Epithelial cell of esophagus (primary cell): ENCODE results near the gene MELTF.
A peak's percentile ranks its signal among the peaks of the same experiment; 100 is the strongest.

Experiments used
- DNase-seq: peaks from one replicate; pipeline ENCODE4 v3.0.0; 2010; ENCODE audit warnings: low read depth
- H3K4me3 ChIP-seq: 2 replicates; pipeline ENCODE4 v1.5.1; 2011; ENCODE audit warnings: mild to moderate bottlenecking, low read length, control low read depth
- TF ChIP-seq, protein P1 (sequence below): IDR thresholded peaks from 2 replicates; pipeline ENCODE4 v1.5.1; 2011; ENCODE audit warnings: low read depth, mild to moderate bottlenecking, low read length, control low read depth, inconsistent platforms; ENCODE audit not compliant: insufficient read depth; ENCODE audit errors: missing control alignments

MELTF gene

DNA sequence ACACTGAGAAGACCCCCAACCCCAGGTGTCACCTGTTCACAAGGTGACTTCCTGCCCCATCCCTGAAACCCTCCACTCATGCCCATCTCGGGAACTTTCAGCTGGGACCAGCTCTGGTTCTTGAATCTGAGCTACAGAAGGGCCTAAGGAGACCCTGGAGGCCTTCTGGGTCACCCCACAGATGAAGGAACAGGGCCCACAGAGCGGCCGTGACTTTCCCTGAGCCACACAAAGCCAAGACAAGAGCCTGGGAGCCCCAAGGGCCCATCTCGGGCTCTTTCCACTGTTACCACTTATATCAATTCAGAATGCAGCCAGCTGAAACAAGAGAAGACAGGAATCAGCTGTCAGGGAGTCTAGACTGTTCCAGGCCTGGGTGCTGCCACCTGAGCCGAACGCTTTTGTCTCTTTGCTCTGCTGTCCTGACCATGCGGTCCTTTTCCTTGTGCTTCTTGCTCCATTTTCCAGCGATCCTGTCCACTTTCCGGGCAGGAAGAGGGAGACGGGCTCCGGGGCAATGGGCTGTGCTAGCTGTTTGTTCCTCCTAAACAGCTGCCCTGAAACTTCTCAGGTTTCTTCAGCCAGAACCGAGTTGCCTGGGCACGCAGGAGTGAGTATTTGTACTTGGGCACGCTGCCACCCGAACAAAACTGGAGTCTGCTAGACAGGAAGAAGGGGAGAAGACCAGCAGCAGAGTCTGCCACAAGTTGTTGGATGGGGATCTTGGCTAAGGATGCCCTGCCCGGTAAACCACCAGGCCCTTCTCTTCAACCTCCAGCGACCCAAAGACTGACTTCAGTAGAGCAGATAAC is 33.0 kb downstream of the MELTF start:
- TF ChIP-seq, protein P1, sequence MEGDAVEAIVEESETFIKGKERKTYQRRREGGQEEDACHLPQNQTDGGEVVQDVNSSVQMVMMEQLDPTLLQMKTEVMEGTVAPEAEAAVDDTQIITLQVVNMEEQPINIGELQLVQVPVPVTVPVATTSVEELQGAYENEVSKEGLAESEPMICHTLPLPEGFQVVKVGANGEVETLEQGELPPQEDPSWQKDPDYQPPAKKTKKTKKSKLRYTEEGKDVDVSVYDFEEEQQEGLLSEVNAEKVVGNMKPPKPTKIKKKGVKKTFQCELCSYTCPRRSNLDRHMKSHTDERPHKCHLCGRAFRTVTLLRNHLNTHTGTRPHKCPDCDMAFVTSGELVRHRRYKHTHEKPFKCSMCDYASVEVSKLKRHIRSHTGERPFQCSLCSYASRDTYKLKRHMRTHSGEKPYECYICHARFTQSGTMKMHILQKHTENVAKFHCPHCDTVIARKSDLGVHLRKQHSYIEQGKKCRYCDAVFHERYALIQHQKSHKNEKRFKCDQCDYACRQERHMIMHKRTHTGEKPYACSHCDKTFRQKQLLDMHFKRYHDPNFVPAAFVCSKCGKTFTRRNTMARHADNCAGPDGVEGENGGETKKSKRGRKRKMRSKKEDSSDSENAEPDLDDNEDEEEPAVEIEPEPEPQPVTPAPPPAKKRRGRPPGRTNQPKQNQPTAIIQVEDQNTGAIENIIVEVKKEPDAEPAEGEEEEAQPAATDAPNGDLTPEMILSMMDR: no peak
- no peak overlapping the region for H3K4me3 ChIP-seq
- peak; percentile 84 for DNase-seq

DNA sequence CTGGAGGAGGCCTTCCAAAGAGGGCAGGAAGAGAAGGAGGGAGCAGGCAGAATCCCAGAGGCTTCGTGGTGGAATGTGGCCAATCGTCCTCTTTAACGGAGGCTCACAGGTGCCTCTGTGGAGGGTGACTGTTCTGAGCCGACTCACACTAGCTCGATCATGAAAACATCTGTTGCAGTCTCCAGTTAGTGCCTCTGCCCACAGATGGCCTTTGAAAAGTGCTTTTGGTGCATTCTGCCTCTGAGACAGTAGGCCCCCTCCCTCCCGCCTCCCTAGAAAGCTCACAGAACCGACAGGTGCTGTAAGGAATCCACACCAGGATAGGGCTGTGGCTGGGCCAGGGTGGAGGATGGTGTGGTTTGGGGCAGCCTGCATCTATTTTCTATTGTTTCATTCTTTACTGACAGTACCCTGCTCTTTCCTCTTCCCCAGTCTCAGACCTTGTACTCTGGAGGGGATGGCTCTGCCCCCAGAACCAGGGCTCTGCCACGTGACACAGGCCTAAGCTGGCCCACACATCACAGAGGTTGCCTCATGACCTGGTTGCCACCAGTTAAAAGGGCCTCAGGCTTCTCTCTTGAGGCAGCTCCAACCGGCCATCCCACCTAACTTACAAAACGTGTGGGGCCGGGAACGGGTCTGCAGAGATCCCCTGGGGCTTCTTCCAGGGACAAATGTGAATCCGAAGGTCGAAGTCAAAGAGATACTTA is 33.8 kb downstream of the MELTF start:
- TF ChIP-seq, protein P1: no peak

DNA sequence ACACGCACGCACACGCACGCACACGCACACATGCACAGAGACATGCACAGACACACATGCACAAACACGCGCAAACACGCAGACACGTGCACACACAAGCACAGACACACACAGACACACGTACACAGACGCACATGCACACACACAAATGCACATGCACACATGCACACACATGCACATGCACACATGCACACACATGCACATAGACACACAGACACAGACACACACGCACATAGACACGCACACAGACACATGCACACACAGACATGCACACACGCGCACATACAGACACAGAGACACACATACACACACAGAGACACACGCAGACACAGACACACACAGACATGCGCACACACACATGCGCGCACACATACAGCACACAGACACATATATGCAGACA is 34.6 kb downstream of the MELTF start:
- DNase-seq: no peak
- no peak overlapping the region for H3K4me3 ChIP-seq
- TF ChIP-seq, protein P1: no peak

More for the DNA sequence above, 33.8 kb downstream of the MELTF start:
- H3K4me3 ChIP-seq: no peak overlapping the region
- DNase-seq: no peak

DNA sequence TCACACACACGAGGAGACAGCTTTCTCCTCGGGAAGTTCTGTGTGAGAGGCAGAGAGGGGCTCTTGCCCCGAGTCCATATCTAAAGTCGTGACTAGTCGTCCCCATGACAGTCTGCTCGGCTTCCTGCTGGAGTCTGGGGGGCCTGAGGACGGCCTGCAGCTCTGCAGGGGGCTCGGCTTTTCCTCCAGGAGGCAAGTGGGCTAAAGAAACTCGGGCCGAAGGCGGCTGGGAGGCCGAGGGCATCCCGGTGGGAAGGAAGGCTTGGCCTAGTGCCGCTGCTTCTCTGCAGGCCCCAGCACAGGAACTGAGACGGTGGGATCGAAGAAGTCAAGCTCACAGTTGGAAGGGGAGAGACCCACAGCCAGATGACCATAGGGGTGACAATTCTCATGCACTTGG is 35.6 kb downstream of the MELTF start:
- no peak for DNase-seq
- H3K4me3 ChIP-seq: no peak overlapping the region
- TF ChIP-seq, protein P1: no peak

DNA sequence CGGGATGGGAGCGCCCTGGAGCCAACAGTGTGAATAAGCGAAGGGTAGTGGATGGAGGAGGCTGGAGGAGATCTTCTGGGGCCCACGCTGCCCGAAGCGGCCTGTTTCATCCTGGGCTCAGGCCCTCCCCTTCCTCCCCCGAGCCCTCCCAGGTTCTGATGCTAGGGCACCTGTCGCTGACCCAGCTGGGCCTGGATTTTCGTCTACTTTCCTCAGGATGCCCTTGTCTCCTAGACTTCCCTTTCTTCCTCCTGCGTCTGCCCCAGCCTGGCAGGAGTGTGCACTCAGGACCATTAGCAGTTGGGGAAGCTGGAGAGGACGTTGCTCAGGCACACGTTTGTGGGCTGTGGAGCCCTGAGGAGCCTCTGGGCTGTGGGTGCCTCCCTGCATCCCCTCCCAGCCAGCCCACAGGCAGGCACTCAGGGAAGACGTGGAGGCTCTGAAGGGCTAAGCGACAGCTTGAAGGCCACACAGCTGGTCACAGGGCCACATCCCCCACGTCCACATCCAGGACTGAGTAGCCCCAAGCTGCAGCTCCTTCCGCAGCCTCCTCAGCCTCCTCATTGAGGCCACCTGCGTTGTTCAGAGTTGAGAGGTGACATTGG is 37.1 kb downstream of the MELTF start:
- no peak for DNase-seq
- TF ChIP-seq, protein P1: no peak
- H3K4me3 ChIP-seq: no peak overlapping the region

DNA sequence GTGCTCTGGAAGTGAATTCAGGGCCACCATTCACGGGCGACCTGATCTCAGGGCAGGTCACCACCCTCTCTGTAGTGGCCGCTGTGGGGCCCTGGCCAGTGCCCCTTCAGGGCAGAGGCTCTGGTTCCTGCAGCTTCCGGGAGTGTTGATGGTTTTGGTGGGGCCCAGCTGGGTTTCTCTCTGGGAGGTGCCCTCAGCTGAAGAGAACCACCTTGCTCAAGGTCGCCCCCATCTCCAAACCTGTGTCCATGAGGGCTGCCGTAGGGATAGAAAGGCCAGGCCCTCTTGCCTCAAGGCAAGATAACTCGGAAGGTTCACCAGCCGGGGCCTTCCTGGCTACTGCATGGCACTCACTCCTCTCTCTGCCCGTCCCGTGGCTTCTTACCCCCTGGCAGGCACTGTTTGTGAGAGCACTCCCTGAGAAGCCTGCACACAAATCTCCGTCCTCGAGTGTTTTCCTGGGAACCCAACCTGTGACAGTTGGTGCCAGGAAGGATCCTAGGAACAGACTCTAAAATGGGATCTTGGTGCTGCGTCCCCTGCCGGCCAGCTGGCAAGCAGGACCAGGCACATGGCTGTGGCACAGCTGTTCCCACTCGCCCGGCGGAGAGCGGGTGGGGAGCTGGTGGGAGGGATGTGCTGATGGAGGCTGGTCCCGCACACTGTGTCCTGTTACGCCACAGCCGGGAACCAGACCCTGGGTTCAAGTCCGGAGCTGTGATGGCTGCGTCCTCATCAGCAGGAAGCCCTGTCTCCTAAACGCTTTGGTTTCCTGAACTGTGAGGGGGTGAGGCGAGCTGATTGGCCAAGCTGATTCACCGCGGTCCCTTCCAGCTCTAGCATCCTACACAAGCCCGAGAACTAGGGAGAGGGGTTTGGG is 37.8 kb downstream of the MELTF start:
- no peak overlapping the region for H3K4me3 ChIP-seq
- TF ChIP-seq, protein P1: no peak
- DNase-seq: no peak
